ENCODE measurements around the gene KIAA1328.

KIAA1328 gene

GRCh38 chr18:36963464-36963863, 134.5 kb downstream of the KIAA1328 start:
- no peak for DNase-seq

DNA sequence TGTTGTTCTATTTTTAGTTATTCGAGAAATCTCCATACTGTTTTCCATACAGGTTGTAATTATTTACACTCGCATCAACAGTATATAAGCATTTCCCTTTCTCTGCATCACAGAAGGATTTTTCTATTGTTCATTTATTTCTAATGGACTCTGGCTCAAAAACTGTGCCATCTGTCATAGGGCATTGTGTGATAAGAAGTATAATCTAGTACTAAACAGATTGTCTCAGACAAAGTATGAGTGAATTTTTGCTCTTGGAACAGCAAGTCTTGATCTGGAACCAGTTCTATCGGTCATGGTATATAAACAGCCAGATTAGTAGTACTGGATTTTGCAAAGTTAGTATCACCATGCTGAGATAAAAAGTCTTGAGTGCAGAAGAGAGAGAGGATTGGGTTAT, 145.8 kb downstream of the KIAA1328 start:
- no peak for DNase-seq

DNA sequence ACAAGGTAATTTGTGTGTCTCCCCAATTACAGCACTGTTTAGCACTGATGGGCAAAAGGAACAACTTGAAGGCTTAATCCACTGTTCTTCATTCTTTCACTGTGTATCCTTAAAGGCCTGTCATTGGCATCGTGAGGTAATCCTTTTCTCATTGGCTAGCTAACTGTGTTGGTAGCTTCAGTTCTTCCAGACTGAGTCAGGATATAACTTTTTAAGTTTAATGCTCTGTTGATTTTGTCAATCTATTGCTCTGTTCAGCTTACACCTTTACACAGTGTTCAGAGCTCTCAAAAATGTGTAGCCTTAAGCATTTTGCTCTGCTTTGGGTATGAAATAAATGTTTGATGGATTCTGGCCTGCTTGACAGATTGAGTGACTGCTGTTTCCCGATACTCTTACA, 148.2 kb downstream of the KIAA1328 start:
- no peak for DNase-seq

DNA sequence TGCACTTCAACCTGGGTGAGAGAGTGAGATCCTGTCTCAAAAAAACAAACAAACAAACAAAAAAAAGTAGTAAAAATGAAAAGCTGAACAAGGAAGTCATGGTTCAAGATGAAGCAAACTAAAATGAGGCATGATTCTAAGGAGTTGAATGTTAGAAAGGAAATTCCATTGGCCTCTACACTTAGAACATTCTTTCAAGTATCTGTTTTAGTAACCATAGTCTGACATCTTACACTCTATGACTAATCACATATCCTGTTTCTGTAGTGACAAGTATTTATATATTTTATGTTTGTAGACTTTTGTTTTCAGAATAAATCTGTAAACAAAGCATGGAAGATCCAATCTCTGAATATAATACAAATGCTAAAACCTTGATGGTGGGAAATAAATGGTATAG, 164.1 kb downstream of the KIAA1328 start:
- DNase-seq: no peak

DNA sequence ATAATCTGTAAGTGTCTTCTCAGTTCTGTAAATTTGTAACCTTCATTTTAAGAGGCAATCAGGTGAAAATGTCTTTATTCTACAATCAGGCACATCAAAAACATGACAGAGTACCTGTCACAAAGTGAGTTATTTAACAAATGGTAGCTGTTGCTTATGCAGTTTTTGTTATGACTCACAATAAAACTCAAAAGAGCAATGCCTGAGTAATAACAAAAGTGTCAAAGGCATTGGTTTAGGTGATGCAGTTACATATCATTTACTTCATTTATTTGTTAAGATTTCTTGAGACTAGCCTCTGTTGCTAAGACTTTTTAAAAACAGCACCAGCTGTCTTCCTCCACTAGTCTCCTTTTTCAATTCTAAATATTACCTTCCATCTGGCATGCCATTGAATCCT, 177.8 kb downstream of the KIAA1328 start:
- DNase-seq: no peak

- no peak for DNase-seq
Observed at GRCh38 chr18:37012452-37012851, 183.5 kb downstream of the KIAA1328 start.

GRCh38 chr18:37019157-37019827, 190.4 kb downstream of the KIAA1328 start:
- no peak for DNase-seq

GRCh38 chr18:37033419-37033818, 204.5 kb downstream of the KIAA1328 start:
- no peak for DNase-seq

DNA sequence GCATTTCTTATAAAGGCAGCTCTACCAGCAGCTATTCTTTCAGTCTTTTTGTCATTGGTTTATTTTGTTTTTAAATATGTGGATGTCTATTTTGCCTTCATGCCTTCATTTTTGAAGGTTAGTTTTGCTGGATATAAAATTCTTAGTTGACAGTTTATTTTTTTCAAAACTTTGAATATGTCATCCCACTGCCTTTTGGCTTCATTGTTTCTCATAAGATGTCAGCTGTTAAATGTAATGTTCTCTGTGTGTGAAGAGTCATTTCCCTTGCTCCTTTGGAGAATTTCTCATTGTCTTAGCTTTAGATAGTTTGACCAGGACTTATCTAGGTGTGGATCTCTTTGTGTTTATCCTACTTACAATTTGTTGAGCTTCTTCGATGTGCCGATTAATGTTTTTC, 213.5 kb downstream of the KIAA1328 start:
- DNase-seq: no peak

DNA sequence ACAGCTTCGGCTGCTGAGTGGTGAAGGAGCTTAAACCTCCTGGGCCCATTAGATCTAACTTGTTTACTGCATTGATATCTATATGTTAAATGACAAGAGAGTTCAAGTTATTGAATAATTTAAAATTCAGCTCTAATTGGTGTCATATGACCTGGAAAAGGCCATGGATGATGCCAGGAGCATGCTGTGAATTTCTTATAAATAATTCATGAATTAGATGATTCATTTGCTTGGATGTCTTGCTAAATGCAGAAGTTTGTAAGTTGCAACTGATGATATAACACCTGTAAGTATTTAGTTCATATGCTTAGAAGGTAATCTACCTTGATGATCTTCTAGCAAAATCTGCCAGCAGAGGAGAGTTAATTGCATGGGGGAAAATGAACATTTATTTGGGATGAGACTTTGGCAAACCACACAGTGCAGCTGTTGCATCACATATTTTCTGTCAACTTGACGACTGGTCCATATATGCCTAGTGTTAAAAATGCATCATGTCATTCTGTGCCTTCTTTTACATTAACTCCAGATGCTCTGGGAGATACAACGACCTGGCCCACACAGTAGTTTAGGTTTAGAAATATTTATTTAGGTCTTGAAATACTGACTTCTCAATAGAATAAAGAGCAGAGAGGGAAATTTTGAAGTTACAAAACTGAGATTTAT, 226.3 kb downstream of the KIAA1328 start:
- DNase-seq: no peak

GRCh38 chr18:37064187-37064586, 235.3 kb downstream of the KIAA1328 start:
- DNase-seq: no peak

- DNase-seq: no peak
Observed at GRCh38 chr18:37065254-37065653, 236.3 kb downstream of the KIAA1328 start.

- no peak for DNase-seq
Observed at GRCh38 chr18:37084912-37085311, 256.0 kb downstream of the KIAA1328 start.

- no peak for DNase-seq
Observed at GRCh38 chr18:37085362-37085761, 256.4 kb downstream of the KIAA1328 start.

DNA sequence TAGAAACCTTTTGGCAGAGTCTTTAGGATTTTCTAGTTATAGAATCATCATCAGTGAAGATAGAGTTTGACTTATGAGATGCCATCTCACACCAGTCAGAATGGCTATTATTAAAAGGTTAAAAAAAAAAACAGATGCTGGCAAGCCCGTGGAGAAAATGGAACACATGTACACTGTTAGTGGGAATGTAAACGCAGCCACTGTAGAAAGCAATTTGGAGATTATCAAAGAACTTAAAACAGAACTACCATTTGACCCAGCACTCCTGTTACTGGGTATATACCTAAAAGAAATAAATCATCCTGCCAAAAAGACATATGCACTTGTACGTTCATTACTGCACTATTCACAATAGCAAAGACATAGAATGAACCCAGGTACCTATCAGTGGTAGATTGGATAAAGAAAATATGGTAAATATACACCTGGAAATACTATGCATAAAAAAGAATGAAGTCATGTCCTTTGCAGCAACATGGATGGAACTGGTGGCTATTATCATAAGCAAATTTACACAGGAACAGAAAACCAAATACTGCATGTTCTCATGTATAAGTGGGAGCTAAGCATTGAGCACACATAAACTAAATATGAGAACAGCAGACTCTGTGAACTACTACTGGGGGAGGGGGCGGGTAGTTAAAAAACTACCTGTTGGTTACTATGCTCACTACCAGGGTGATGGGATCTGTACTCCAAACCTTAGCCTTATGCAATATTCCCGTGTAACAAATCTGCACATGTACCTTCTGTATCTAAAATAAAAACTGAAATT, 279.0 kb downstream of the KIAA1328 start:
- DNase-seq: no peak

DNA sequence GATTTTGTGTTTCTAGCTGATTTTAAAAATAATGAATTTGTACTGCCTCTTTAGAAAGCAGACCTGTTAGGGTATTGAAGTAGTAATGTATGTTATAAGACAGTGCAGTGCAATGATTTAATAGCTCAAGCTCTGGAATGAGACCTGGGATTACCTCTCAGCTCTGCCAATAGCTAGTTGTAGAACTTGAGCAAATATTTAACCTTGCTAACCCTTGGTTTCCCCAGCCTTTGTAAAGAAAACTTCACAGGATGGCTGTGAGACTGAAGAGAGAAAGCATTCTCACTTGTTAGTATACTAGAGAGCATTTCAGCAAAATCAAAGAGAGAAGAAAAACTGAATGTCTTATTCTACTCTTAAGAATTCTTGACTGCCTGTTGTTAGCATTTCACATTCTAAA, 293.9 kb downstream of the KIAA1328 start:
- no peak for DNase-seq

DNA sequence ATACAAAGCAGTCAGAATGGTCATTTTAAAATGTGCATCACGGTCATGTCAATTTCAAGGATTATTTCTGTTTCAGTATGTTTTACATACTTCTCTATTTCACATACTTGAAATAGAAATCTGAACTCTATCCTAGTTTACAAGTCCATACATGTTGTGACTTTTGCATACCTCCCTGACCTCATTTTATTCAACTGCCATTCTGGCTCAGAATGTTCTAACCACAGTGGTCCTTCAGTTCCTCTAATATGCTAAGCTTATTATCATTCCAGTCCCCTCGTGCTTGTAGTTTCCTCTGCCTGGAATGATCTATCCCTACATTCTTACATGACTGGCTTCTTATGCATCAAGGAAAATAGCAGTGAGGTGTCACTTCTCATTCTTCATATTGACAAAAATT, 295.6 kb downstream of the KIAA1328 start:
- DNase-seq: no peak

GRCh38 chr18:37135177-37135576, 306.2 kb downstream of the KIAA1328 start:
- no peak for DNase-seq

DNA sequence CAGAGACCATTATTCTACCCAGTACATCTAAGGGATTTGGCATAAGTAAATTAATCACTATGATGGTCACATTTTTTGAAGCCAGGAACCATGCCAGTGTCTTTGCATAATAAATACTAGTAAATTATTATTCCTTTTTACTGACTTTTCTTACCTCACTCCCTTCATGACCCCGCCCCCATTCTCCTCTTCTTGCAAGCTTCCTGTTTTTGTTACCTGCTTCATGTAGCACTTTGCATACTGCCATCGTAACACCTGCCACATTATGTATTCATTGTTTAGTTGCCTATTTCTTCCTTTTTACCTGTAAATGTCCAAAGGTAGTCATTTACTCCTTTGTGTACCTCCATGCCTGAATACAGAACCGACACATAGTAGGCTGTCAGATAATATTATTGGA, 309.5 kb downstream of the KIAA1328 start:
- no peak for DNase-seq

- DNase-seq: no peak
Observed at GRCh38 chr18:37139876-37140275, 310.9 kb downstream of the KIAA1328 start.

- no peak for DNase-seq
Observed at GRCh38 chr18:37144921-37145320, 316.0 kb downstream of the KIAA1328 start.

DNA sequence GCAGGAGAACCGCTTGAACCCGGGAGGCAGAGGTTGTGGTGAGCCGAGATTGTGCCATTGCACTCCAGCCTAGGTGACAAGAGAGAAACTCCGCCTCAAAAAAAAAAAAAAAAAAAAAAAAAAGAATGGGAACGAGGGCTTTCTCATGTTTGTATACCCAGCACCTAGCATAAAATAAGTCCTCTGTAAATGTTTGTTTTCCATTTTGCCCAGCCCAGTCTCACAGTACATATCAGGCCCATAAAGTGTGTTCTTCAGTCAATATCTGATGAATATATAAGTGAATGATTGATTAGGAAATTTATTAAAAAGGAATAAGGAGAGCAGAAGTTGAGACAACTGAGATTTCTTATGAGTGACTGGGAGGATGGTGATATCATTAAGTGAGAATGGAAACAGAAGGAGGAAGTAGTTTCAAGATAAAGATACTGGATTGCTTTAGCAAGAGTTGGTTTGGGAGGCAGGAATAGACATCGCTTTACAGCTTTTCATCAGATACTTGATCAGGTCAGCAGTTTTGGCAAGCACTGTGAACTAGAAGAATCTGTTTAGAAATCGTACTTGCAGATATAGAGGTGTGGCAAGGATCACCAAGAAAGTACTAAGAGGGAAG, 327.5 kb downstream of the KIAA1328 start:
- DNase-seq: no peak

GRCh38 chr18:37160038-37160820, 331.3 kb downstream of the KIAA1328 start:
- DNase-seq: no peak

Data from effector CD4-positive, alpha-beta T cell (primary cell).